Natural killer cell (primary cell): ENCODE measurements around the gene HOXB4. TPM values are rescaled to one million over a fixed set of nuclear protein-coding genes. Genes with fewer than 3 reads are reported as not detected.

Source experiments
- ATAC-seq, 3 donors: fragments of 150-1000 bp in 2 of 3; fragments of 200-7000 bp in 1 of 3; cut with Tn5 transposase; 1 replicate in 1 of 3; 2 replicates in 2 of 3; pipeline ENCODE4 v1.10.0; 2021; ENCODE audit warnings: mild to moderate bottlenecking in 2 of 3, moderate library complexity in 2 of 3
- DNase-seq, 2 donors: peaks; one replicate each; pipeline versions ENCODE4 v3.0.0 to v3.0.0-alpha.2; 2013 to 2021; ENCODE audit warnings: mixed read lengths in 1 of 2
- H3K27ac ChIP-seq: one replicate; pipeline ENCODE4 v1.5.1; 2013; ENCODE audit warnings: mild to moderate bottlenecking, low read length
- H3K27me3 ChIP-seq: one replicate; pipeline ENCODE4 v1.6.1; 2013; ENCODE audit warnings: low read length; ENCODE audit not compliant: control insufficient read depth, insufficient read depth
- H3K36me3 ChIP-seq: one replicate; pipeline ENCODE4 v1.6.1; 2013; ENCODE audit warnings: low read length; ENCODE audit not compliant: control insufficient read depth, insufficient read depth
- H3K4me1 ChIP-seq: one replicate; pipeline ENCODE4 v1.6.1; 2013; ENCODE audit warnings: low read length; ENCODE audit not compliant: control insufficient read depth, insufficient read depth
- H3K4me3 ChIP-seq: one replicate; pipeline ENCODE4 v1.5.1; 2013; ENCODE audit warnings: low read length
- H3K9me3 ChIP-seq: one replicate; pipeline ENCODE4 v1.6.1; 2013; ENCODE audit warnings: low read length; ENCODE audit not compliant: control insufficient read depth, insufficient read depth
- H3K27ac Mint-ChIP-seq, 2 donors: one replicate each; pipeline ENCODE4 v1.8.0; 2022; ENCODE audit warnings: mild to moderate bottlenecking in 2 of 2, mixed read lengths in 2 of 2, moderate library complexity in 1 of 2
- H3K27me3 Mint-ChIP-seq, 2 donors: one replicate each; pipeline ENCODE4 v1.8.0; 2022; ENCODE audit warnings: low read depth in 2 of 2, mixed read lengths in 2 of 2
- H3K36me3 Mint-ChIP-seq: one replicate; pipeline ENCODE4 v1.8.0; 2022; ENCODE audit warnings: mixed read lengths
- H3K4me1 Mint-ChIP-seq, 2 donors: one replicate each; pipeline ENCODE4 v1.8.0; 2022; ENCODE audit warnings: mixed read lengths in 2 of 2
- H3K4me3 Mint-ChIP-seq: one replicate; pipeline ENCODE4 v1.8.0; 2022; ENCODE audit warnings: mild to moderate bottlenecking, moderate library complexity, mixed read lengths
- H3K9me3 Mint-ChIP-seq, 2 donors: one replicate each; pipeline ENCODE4 v1.8.0; 2022; ENCODE audit warnings: mixed read lengths in 2 of 2
- WGBS: methylation state at CpG from one replicate; pipeline ENCODE4 v1.1.7; 2013; ENCODE audit warnings: missing lambda C conversion rate; ENCODE audit not compliant: insufficient coverage; 5-methylcytosine and 5-hydroxymethylcytosine counted together
- intact Hi-C: fragments of 100-400 bp; cut with micrococcal nuclease; formaldehyde crosslinking; loops from one replicate; pipeline ENCODE4 v1.14.2; 2022
- total RNA-seq, 4 donors: library from RNA; stranded (reverse); fragments of 120-200 nt in 1 of 4; gene quantifications; one replicate each; pipeline versions ENCODE4 v1.2.3 to v1.2.4, GENCODE V29; 2013 to 2022
- TF ChIP-seq, protein P1 (sequence below): fragments of 200-600 bp; IDR thresholded peaks from one replicate; pipeline ENCODE4 v1.8.0; 2022; ENCODE audit warnings: antibody characterized with exemption

The HOXB4 gene
- total RNA-seq, 3 donors from 2014 or later (not counting 1 experiment from before 2014, with no cell fraction given) = 3.5 to 6.7 (median 5.7) TPM

DNA sequence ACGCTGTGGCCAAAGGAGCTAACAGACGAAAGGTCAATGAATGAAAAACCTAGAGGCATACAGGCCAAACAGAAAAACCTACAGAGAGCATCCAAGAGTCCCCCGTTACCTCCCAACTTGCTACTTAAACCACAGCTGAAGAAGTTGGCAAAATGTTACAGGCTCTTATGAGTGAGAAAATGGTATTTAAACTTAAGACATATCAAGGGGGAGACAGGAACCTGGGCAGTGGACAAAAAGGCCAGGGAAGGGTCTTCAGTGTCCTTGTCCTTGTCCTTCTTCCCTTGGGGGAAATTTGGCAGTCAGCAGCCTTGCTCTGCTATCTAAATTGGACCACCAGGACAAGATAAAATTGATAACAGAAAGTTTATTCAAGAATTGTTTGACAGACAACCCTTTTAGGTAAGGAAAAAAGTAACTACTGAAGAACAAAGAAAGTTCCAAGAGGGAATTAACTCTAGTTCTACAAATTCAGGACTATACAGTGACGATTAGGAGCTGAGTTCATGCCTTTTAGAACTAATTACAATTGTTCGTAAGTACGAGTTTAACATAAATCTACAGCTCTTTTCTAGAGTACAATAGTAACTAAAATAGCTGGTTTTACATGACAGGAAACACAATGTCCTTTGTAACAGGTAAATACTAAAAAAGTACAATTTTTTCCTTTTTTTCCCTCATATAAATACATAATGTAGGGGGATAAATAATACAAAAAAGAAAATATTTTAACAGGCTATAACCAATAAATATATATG is 29.4 kb downstream of the HOXB4 start:
- DNase-seq (no peak), ATAC-seq (no peak)
- Mint-ChIP-seq H3K36me3 (no peaks in the 10 kb centered on the region), H3K4me3 (peak overlapping the region; percentile 79), H3K27ac (peak overlapping the region; percentile 94 to 99), H3K27me3 (peaks cover 0 to 8% of the 10 kb centered on the region in 2 donors), H3K4me1 (peaks cover 42 to 47% of the 10 kb centered on the region in 2 donors), H3K9me3 (no peaks in the 10 kb centered on the region)
- Histone ChIP-seq H3K27me3 (no peaks in the 10 kb centered on the region), H3K9me3 (no peaks in the 10 kb centered on the region), H3K27ac (peak overlapping the region; percentile 47), H3K36me3 (peaks cover 2% of the 10 kb centered on the region), H3K4me3 (no peak overlapping the region), H3K4me1 (peaks cover 42% of the 10 kb centered on the region)
- WGBS = 33% methylated on average over 3 of the region's 6 CpGs
- intact Hi-C loops = no loop called here
- TF ChIP-seq, protein P1, sequence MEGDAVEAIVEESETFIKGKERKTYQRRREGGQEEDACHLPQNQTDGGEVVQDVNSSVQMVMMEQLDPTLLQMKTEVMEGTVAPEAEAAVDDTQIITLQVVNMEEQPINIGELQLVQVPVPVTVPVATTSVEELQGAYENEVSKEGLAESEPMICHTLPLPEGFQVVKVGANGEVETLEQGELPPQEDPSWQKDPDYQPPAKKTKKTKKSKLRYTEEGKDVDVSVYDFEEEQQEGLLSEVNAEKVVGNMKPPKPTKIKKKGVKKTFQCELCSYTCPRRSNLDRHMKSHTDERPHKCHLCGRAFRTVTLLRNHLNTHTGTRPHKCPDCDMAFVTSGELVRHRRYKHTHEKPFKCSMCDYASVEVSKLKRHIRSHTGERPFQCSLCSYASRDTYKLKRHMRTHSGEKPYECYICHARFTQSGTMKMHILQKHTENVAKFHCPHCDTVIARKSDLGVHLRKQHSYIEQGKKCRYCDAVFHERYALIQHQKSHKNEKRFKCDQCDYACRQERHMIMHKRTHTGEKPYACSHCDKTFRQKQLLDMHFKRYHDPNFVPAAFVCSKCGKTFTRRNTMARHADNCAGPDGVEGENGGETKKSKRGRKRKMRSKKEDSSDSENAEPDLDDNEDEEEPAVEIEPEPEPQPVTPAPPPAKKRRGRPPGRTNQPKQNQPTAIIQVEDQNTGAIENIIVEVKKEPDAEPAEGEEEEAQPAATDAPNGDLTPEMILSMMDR = no peak

DNA sequence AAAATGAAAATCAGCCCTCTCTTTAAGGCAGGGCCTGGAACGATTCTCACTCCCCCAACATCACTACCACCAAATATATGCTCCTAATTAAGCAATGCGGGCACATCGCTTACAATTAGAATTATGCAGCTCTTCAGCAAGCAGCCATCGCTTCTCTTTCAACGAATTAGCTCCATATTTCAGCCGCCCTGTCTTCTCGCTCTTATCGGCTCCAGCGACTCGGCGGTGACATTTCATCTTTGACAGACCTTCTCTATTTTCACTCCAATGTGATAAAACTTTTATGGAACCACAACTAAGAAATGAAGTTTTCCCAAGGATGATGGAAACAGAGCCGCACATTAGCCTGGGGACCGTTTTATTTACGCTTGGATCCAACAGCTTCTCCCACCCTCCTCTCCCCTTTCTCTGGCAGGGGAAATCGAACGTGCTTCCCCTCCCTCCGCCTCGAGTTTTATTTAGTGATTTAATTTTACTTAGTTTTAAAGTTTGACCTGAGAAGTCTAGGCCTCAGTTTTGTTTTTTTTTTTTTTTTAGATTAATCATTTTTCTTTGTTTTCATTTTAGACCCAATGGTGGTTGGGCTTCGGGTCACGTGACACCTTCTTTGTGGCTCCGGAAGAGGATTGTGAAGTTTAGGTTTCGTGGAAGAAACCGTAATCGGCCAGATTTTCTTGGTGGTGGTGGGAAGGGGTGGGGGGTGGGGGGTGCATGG is 30.2 kb downstream of the HOXB4 start:
- Histone ChIP-seq H3K36me3 (peaks cover 2% of the 10 kb centered on the region), H3K27ac (peak overlapping the region; percentile 47), H3K27me3 (no peaks in the 10 kb centered on the region), H3K4me1 (peaks cover 43% of the 10 kb centered on the region), H3K9me3 (no peaks in the 10 kb centered on the region), H3K4me3 (no peak overlapping the region)
- Mint-ChIP-seq H3K36me3 (peaks cover under 1% of the 10 kb centered on the region), H3K27me3 (peaks cover 0 to 8% of the 10 kb centered on the region in 2 donors), H3K27ac (peak overlapping the region; percentile 94 to 99), H3K4me3 (peak overlapping the region; percentile 79), H3K9me3 (no peaks in the 10 kb centered on the region), H3K4me1 (peaks cover 47% of the 10 kb centered on the region in 2 donors)
- TF ChIP-seq, protein P1 = no peak
- ATAC-seq = no peak
- intact Hi-C loops = no loop called here
- WGBS = 40% methylated on average over 20 of the region's 24 CpGs
- peak in 1 of 2 donors; percentile 80 for DNase-seq

DNA sequence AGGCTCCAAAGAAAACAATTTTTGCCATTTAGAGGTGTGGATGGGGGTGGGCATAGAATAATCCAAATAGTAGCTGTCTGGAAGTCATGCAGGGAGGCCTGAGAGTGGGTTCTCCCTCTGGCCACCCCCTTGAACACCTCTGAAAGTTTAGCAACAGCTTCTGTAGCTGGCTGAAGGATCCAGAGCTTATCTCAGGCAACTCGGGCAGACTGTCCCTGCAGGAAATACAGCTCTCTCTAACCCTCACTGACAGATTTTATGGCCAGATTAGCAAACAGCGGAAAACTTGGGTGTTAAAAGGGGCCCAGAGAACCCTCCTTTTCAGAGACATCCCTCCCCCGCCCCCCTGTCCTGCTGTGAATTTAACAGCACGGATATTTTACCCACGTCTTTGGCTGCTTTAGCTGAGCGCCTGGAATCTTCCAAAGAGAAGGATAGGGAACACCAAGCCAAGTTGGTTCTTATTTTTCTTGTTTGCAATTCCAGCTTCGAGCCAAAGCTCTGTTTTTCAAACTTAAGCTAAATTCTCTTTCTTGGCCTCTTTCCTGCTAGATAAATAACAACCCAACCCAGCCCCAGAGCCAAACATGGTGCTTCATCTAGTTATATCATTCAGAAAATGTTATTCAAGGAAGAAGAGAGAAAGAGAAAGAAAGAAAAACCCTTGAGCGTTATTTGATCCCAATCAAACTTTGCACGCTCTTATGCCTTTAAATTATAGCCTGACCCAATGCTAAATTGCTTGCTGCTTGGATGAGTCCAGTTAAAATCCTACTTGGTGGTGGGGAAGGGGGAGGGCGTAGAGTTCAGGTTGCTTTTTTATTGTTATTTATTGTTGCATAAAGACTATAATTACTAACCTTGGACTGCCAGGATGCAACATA is 31.0 kb downstream of the HOXB4 start:
- Mint-ChIP-seq H3K36me3 (peaks cover 7% of the 10 kb centered on the region), H3K9me3 (no peaks in the 10 kb centered on the region), H3K27ac (peak overlapping the region; percentile 94 to 99), H3K4me3 (peak overlapping the region; percentile 99), H3K27me3 (peaks cover 0 to 13% of the 10 kb centered on the region in 2 donors), H3K4me1 (peaks cover 55% of the 10 kb centered on the region in 2 donors)
- Histone ChIP-seq H3K4me1 (peaks cover 49% of the 10 kb centered on the region), H3K36me3 (peaks cover 2% of the 10 kb centered on the region), H3K4me3 (no peak overlapping the region), H3K9me3 (no peaks in the 10 kb centered on the region), H3K27me3 (no peaks in the 10 kb centered on the region), H3K27ac (peak overlapping the region; percentile 47)
- DNase-seq (peak in 1 of 2 donors; percentile 39), ATAC-seq (no peak)
- TF ChIP-seq, protein P1 = no peak
- 43% methylated on average over 9 of the region's 10 CpGs for WGBS
- intact Hi-C loops = no loop called here
